ENCODE measurements around the gene DEAF1. TPM values are rescaled to one million over a fixed set of nuclear protein-coding genes. Genes with fewer than 3 reads are reported as not detected.

DEAF1 gene
- total RNA-seq, 2 donors from 2014 or later: 15.5 to 26.6 TPM

- H3K27me3 ChIP-seq: no peaks in the 10 kb centered on the region
- peaks cover 0 to 35% of the 10 kb centered on the region in 2 donors for H3K4me1 ChIP-seq
- no peak overlapping the region for H3K4me3 ChIP-seq
- no peak for DNase-seq (ENCODE audit: low spot score)
- H3K27ac ChIP-seq: no peak overlapping the region
- no peak for TF ChIP-seq CTCF (IDR thresholded peaks at IDR 0.05)
- H3K36me3 ChIP-seq: peaks cover 59% of the 10 kb centered on the region
- H3K9me3 ChIP-seq: no peaks in the 10 kb centered on the region
Measured at GRCh38 chr11:612201-612960, 82.6 kb downstream of the DEAF1 start.

- Histone ChIP-seq H3K27ac (no peak overlapping the region), H3K27me3 (no peaks in the 10 kb centered on the region), H3K36me3 (peaks cover 70% of the 10 kb centered on the region), H3K9me3 (no peaks in the 10 kb centered on the region), H3K4me1 (peaks cover 0 to 30% of the 10 kb centered on the region in 2 donors), H3K4me3 (no peak overlapping the region)
- DNase-seq (ENCODE audit: low spot score): no peak
- no peak for TF ChIP-seq CTCF (IDR thresholded peaks at IDR 0.05)
Measured at GRCh38 chr11:611001-611996, 83.7 kb downstream of the DEAF1 start.

- no peak for TF ChIP-seq CTCF (IDR thresholded peaks at IDR 0.05)
- no peak for DNase-seq (ENCODE audit: low spot score)
- Histone ChIP-seq H3K27ac (no peak overlapping the region), H3K36me3 (peaks cover 80% of the 10 kb centered on the region), H3K4me3 (no peak overlapping the region), H3K4me1 (peaks cover 0 to 30% of the 10 kb centered on the region in 2 donors), H3K27me3 (no peaks in the 10 kb centered on the region), H3K9me3 (no peaks in the 10 kb centered on the region)
Measured at GRCh38 chr11:610146-610801, 84.7 kb downstream of the DEAF1 start.

GRCh38 chr11:609341-609811, 85.6 kb downstream of the DEAF1 start:
- peaks cover 0 to 21% of the 10 kb centered on the region in 2 donors for H3K4me1 ChIP-seq
- H3K36me3 ChIP-seq: peaks cover 89% of the 10 kb centered on the region
- no peak for DNase-seq (ENCODE audit: low spot score)
- no peak overlapping the region for H3K4me3 ChIP-seq
- no peak overlapping the region for H3K27ac ChIP-seq
- H3K9me3 ChIP-seq: no peaks in the 10 kb centered on the region
- no peaks in the 10 kb centered on the region for H3K27me3 ChIP-seq
- TF ChIP-seq CTCF (IDR thresholded peaks at IDR 0.05): no peak

GRCh38 chr11:608791-609251, 86.2 kb downstream of the DEAF1 start:
- DNase-seq (ENCODE audit: low spot score): no peak
- H3K27ac ChIP-seq: no peak overlapping the region
- peaks cover 0 to 16% of the 10 kb centered on the region in 2 donors for H3K4me1 ChIP-seq
- peaks cover 94% of the 10 kb centered on the region for H3K36me3 ChIP-seq
- no peak overlapping the region for H3K4me3 ChIP-seq
- H3K9me3 ChIP-seq: no peaks in the 10 kb centered on the region
- H3K27me3 ChIP-seq: no peaks in the 10 kb centered on the region
- no peak for TF ChIP-seq CTCF (IDR thresholded peaks at IDR 0.05)
